ENCODE results near the gene C17orf113.

C17orf113 gene

GRCh38 chr17:42049834-42050392 is 488 bp downstream of the C17orf113 start:
- DNase-seq (ENCODE audit: insufficient read length, low spot score) (no peak), FAIRE-seq (peak; percentile 23)
- TF ChIP-seq TAF1 (IDR thresholded peaks at IDR 0.05; ENCODE audit: low read depth, low read length) (no peak), POLR2AphosphoS5 (IDR thresholded peaks at IDR 0.05; ENCODE audit: low read depth, low read length) (no peak), SPI1 (IDR thresholded peaks at IDR 0.05; ENCODE audit: low read depth, low read length) (no peak), PAX5 (IDR thresholded peaks at IDR 0.05; ENCODE audit: insufficient read depth, low read length, severe bottlenecking) (no peak), POU2F2 (IDR thresholded peaks at IDR 0.05; ENCODE audit: low read depth, low read length) (no peak), POLR2A (IDR thresholded peaks at IDR 0.05; ENCODE audit: low read depth, low read length) (no peak)

DNA sequence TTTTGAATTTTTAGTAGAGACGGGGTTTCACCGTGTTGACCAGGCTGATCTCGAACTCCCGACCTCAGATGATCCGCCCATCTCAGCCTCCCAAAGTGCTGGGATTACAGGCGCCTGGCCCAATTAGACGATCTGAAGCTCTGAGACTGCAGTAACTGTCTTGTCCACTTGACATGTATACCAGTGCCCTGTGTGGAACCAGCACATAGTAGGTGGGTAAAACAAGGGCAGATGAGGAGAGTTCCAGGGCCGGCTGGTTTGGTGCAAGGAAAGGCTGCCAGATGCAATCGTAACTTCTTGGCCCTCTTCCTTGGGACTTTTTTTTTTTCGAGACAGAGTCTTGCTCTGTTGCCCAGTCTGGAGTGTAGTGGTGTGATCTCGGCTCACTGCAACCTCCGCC is 3.1 kb downstream of the C17orf113 start:
- FAIRE-seq = no peak
- TF ChIP-seq POU2F2 (IDR thresholded peaks at IDR 0.05; ENCODE audit: low read depth, low read length) = no peak
- TF ChIP-seq POLR2AphosphoS5 (IDR thresholded peaks at IDR 0.05; ENCODE audit: low read depth, low read length) = no peak
- no peak for TF ChIP-seq POLR2A (IDR thresholded peaks at IDR 0.05; ENCODE audit: low read depth, low read length)
- TF ChIP-seq PAX5 (IDR thresholded peaks at IDR 0.05; ENCODE audit: insufficient read depth, low read length, severe bottlenecking) = no peak
- no peak for TF ChIP-seq TAF1 (IDR thresholded peaks at IDR 0.05; ENCODE audit: low read depth, low read length)
- TF ChIP-seq SPI1 (IDR thresholded peaks at IDR 0.05; ENCODE audit: low read depth, low read length) = no peak
- DNase-seq (ENCODE audit: insufficient read length, low spot score) = no peak

GRCh38 chr17:42045719-42046118 is 4.7 kb downstream of the C17orf113 start:
- TF ChIP-seq SPI1 (IDR thresholded peaks at IDR 0.05; ENCODE audit: low read depth, low read length) (no peak), TAF1 (IDR thresholded peaks at IDR 0.05; ENCODE audit: low read depth, low read length) (no peak), POLR2A (IDR thresholded peaks at IDR 0.05; ENCODE audit: low read depth, low read length) (no peak), POLR2AphosphoS5 (IDR thresholded peaks at IDR 0.05; ENCODE audit: low read depth, low read length) (no peak), PAX5 (IDR thresholded peaks at IDR 0.05; ENCODE audit: insufficient read depth, low read length, severe bottlenecking) (no peak)
- FAIRE-seq (no peak), DNase-seq (ENCODE audit: insufficient read length, low spot score) (no peak)

GRCh38 chr17:42042598-42043319 is 7.6 kb downstream of the C17orf113 start:
- TF ChIP-seq POLR2AphosphoS5 (IDR thresholded peaks at IDR 0.05; ENCODE audit: low read depth, low read length) = no peak
- no peak for TF ChIP-seq PAX5 (IDR thresholded peaks at IDR 0.05; ENCODE audit: insufficient read depth, low read length, severe bottlenecking)
- TF ChIP-seq POLR2A (IDR thresholded peaks at IDR 0.05; ENCODE audit: low read depth, low read length) = no peak
- FAIRE-seq = no peak
- DNase-seq (ENCODE audit: insufficient read length, low spot score) = no peak

GRCh38 chr17:42041619-42042018 is 8.8 kb downstream of the C17orf113 start:
- FAIRE-seq (no peak), DNase-seq (ENCODE audit: insufficient read length, low spot score) (no peak)
- TF ChIP-seq PAX5 (IDR thresholded peaks at IDR 0.05; ENCODE audit: insufficient read depth, low read length, severe bottlenecking) (no peak), POU2F2 (IDR thresholded peaks at IDR 0.05; ENCODE audit: low read depth, low read length) (no peak), SPI1 (IDR thresholded peaks at IDR 0.05; ENCODE audit: low read depth, low read length) (no peak), POLR2A (IDR thresholded peaks at IDR 0.05; ENCODE audit: low read depth, low read length) (no peak), POLR2AphosphoS5 (IDR thresholded peaks at IDR 0.05; ENCODE audit: low read depth, low read length) (no peak), TAF1 (IDR thresholded peaks at IDR 0.05; ENCODE audit: low read depth, low read length) (no peak)

DNA sequence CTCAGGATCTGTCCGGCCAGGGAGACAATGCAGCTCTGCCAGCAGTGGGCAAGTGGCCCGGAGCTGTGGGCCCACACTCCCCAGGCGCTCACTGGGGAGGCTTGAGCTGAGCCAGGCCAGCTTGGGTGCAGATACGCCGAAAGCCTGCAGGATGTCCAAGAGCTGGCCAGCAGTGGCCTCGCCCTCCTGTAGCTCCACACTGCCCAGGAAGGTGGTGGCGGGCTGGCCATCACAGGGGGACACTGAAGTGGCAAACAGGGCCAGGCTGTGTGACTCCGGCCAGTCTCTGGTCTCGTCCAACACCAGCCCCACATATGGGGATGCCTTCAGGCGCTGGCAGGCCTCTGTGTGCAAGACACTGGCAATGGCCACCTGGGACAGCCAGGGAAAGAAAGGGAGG is 9.6 kb downstream of the C17orf113 start:
- no peak for DNase-seq (ENCODE audit: insufficient read length, low spot score)
- TF ChIP-seq SPI1 (IDR thresholded peaks at IDR 0.05; ENCODE audit: low read depth, low read length) (no peak), POLR2A (IDR thresholded peaks at IDR 0.05; ENCODE audit: low read depth, low read length) (no peak), TAF1 (IDR thresholded peaks at IDR 0.05; ENCODE audit: low read depth, low read length) (no peak), POLR2AphosphoS5 (IDR thresholded peaks at IDR 0.05; ENCODE audit: low read depth, low read length) (no peak), POU2F2 (IDR thresholded peaks at IDR 0.05; ENCODE audit: low read depth, low read length) (no peak), PAX5 (IDR thresholded peaks at IDR 0.05; ENCODE audit: insufficient read depth, low read length, severe bottlenecking) (no peak)
- no peak for FAIRE-seq

GRCh38 chr17:42039794-42040763 is 10.3 kb downstream of the C17orf113 start:
- DNase-seq (ENCODE audit: insufficient read length, low spot score) (no peak), FAIRE-seq (no peak)
- TF ChIP-seq TAF1 (IDR thresholded peaks at IDR 0.05; ENCODE audit: low read depth, low read length) (no peak), PAX5 (IDR thresholded peaks at IDR 0.05; ENCODE audit: insufficient read depth, low read length, severe bottlenecking) (no peak), POLR2A (IDR thresholded peaks at IDR 0.05; ENCODE audit: low read depth, low read length) (no peak), POLR2AphosphoS5 (IDR thresholded peaks at IDR 0.05; ENCODE audit: low read depth, low read length) (no peak), SPI1 (IDR thresholded peaks at IDR 0.05; ENCODE audit: low read depth, low read length) (no peak), POU2F2 (IDR thresholded peaks at IDR 0.05; ENCODE audit: low read depth, low read length) (no peak)

DNA sequence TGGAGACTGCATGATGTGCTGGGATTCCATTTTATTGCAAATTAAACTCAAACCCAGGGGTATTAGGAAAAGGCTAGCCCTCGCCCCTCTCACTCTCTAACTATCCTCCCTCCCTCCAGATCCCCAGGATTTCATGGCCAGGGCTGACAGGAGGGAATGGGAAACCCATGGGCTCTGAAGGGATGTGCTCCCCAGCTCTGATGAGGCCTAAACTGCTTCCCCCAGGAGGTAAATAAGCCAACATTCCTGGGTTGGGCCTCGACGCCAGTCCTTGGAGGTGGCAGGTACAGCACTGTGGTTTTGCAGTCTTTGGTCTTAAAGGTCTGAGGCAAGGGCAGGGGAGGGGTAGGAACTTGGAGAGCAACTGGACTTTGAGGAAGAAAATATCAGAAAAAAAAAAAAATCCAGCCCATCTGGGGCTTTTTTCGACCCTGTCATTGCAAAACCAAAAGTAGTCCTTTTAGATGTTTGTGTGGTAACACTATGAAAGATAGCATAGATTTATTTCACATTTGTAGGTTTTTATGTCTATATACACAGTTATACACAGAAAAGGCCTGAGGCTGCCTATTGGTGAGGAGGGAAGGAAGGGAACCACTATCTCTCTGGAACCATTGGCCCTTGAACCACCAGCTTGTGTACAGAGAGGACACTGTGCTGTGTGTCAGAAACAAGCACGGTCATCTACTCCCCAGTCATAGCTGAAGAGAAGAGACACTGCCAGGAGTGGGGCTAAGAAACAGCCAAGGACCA is 12.0 kb downstream of the C17orf113 start:
- FAIRE-seq (peak; percentile 38), DNase-seq (ENCODE audit: insufficient read length, low spot score) (no peak)
- TF ChIP-seq POLR2A (IDR thresholded peaks at IDR 0.05; ENCODE audit: low read depth, low read length) (no peak), TAF1 (IDR thresholded peaks at IDR 0.05; ENCODE audit: low read depth, low read length) (no peak), POLR2AphosphoS5 (IDR thresholded peaks at IDR 0.05; ENCODE audit: low read depth, low read length) (no peak), SPI1 (IDR thresholded peaks at IDR 0.05; ENCODE audit: low read depth, low read length) (no peak), PAX5 (IDR thresholded peaks at IDR 0.05; ENCODE audit: insufficient read depth, low read length, severe bottlenecking) (no peak), POU2F2 (IDR thresholded peaks at IDR 0.05; ENCODE audit: low read depth, low read length) (no peak)
